Osteocyte (in vitro differentiated cells): ENCODE results near the gene SQSTM1. TPM values are rescaled to one million over a fixed set of nuclear protein-coding genes. Genes with fewer than 3 reads are reported as not detected.

ENCODE experiments used
- DNase-seq: peaks from one replicate; pipeline ENCODE4 v3.0.0; 2021; ENCODE audit warnings: mixed read lengths; ENCODE audit not compliant: unreplicated experiment; ENCODE audit errors: extremely low spot score
- H3K27ac Mint-ChIP-seq: one replicate; pipeline ENCODE4 v1.8.0; 2021; ENCODE audit warnings: mild to moderate bottlenecking, mixed read lengths; ENCODE audit not compliant: unreplicated experiment
- H3K27me3 Mint-ChIP-seq: one replicate; pipeline ENCODE4 v1.8.0; 2021; ENCODE audit warnings: mixed read lengths; ENCODE audit not compliant: unreplicated experiment
- H3K36me3 Mint-ChIP-seq: one replicate; pipeline ENCODE4 v1.8.0; 2021; ENCODE audit warnings: mixed read lengths; ENCODE audit not compliant: unreplicated experiment
- H3K4me1 Mint-ChIP-seq: one replicate; pipeline ENCODE4 v1.8.0; 2021; ENCODE audit warnings: mixed read lengths; ENCODE audit not compliant: unreplicated experiment
- H3K4me3 Mint-ChIP-seq: one replicate; pipeline ENCODE4 v1.8.0; 2021; ENCODE audit warnings: mild to moderate bottlenecking, moderate library complexity, mixed read lengths; ENCODE audit not compliant: unreplicated experiment
- H3K9me3 Mint-ChIP-seq: one replicate; pipeline ENCODE4 v1.8.0; 2021; ENCODE audit warnings: mixed read lengths; ENCODE audit not compliant: unreplicated experiment
- CTCF ChIP-seq: fragments of 200-600 bp; sonication (generic); IDR thresholded peaks from 2 replicates; pipeline ENCODE4 v1.5.0; 2021; ENCODE audit warnings: antibody characterized with exemption, mild to moderate bottlenecking, moderate library complexity
- total RNA-seq: library from RNA; stranded (reverse); gene quantifications from 2 replicates; pipeline ENCODE4 v1.2.1, GENCODE V29; 2021

The SQSTM1 gene
- total RNA-seq, 1 donor from 2014 or later, result 447 TPM

DNA sequence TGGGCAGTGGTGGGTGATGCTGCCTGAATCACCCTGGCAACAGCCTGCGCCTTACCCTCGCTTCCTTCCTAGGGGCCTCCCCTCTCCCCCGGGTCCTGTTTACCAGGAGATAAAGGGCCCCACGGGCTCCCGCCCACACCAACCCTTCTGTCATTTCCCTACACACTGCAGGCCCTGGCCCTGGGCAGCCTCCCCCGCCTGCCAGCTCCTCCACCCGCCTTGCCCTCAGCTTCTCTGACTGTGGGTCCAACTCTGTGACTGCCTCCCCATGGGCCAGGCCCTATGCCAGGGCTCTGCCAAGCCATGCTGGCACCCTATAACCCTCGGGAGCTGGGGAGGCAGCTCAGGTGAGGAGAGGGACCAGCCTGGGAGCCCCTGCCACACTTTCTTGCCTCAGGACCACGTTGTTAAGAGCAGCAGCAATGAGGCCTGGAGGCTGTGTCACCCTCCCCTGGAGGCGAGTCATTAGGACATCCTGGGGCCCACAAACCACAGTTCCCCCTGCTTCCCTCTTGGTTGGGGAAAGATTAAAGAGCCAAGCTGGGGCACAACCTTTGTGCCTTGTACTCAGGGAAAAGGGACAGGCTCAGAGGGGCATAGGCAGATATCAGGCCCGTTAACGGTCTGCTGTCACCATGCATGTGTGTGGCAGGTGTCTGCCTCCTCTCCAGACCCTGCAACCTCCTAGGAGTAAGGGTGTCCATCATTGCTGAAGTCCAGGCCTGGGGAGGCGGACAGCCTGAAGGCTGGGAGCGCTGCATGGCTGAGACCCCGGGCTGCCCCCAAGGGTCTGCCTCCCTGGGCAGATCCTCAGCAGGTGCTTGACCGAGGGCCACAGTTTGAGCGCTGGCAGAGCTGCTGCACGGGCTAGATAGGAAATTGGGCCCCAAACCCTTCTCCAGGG lies 16.8 kb upstream of the SQSTM1 start:
- no peaks in the 10 kb centered on the region for H3K27me3 Mint-ChIP-seq
- peak overlapping the region; percentile 32 for H3K4me3 Mint-ChIP-seq
- H3K36me3 Mint-ChIP-seq, result peaks cover 16% of the 10 kb centered on the region
- TF ChIP-seq CTCF, result no peak
- H3K4me1 Mint-ChIP-seq, result peaks cover 28% of the 10 kb centered on the region
- no peak for DNase-seq
- no peak overlapping the region for H3K27ac Mint-ChIP-seq
- H3K9me3 Mint-ChIP-seq, result no peaks in the 10 kb centered on the region

DNA sequence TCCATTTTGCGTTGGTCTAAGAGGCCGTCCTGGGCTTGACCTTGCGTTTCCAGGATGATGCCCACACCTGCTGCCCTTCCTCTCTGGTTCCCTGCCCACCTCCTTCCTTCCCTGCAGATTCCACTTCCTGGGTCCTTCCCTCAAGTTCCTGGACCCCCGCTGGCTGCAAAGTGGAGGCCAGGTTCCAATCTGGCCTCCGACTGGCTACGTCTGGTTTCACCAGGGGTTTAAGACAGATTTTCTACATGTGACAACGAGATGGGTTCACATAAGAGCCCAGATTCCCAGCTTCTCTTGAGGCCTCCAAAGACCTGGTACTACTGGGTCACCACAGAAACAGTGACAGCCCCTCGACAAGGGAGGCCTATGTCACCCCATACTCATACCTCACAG lies 16.2 kb upstream of the SQSTM1 start:
- no peaks in the 10 kb centered on the region for H3K27me3 Mint-ChIP-seq
- TF ChIP-seq CTCF, result no peak
- peaks cover 28% of the 10 kb centered on the region for H3K4me1 Mint-ChIP-seq
- H3K36me3 Mint-ChIP-seq, result peaks cover 12% of the 10 kb centered on the region
- no peaks in the 10 kb centered on the region for H3K9me3 Mint-ChIP-seq
- peak overlapping the region; percentile 82 for H3K4me3 Mint-ChIP-seq
- DNase-seq, result no peak
- H3K27ac Mint-ChIP-seq, result peak overlapping the region; percentile 27

DNA sequence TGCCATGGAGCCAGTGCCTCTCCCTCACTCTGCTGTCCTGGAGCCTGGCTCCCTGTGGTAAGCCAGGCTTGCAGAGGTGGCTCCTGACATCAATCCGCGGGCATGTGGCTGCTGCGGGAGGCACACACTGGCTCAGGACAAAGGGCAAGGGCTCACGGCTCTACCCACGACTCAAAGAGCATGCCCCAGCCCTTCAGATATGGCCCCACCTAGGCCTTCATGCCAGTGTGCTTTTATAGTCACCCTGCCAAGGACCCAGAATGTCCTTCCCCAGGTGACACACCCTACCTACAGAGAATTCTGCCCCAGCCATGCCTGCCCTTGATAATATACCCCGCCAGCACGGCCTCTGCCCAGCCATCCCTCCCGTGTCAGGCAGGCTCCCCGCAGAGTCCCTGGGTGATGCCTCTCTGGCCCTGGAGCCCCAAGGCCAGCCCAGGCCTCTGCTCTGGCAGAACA lies 15.6 kb upstream of the SQSTM1 start:
- H3K36me3 Mint-ChIP-seq, result peaks cover 10% of the 10 kb centered on the region
- H3K4me1 Mint-ChIP-seq, result peaks cover 28% of the 10 kb centered on the region
- no peak for DNase-seq
- peak overlapping the region; percentile 74 for H3K27ac Mint-ChIP-seq
- H3K9me3 Mint-ChIP-seq, result no peaks in the 10 kb centered on the region
- no peaks in the 10 kb centered on the region for H3K27me3 Mint-ChIP-seq
- no peak for TF ChIP-seq CTCF
- H3K4me3 Mint-ChIP-seq, result peak overlapping the region; percentile 82

DNA sequence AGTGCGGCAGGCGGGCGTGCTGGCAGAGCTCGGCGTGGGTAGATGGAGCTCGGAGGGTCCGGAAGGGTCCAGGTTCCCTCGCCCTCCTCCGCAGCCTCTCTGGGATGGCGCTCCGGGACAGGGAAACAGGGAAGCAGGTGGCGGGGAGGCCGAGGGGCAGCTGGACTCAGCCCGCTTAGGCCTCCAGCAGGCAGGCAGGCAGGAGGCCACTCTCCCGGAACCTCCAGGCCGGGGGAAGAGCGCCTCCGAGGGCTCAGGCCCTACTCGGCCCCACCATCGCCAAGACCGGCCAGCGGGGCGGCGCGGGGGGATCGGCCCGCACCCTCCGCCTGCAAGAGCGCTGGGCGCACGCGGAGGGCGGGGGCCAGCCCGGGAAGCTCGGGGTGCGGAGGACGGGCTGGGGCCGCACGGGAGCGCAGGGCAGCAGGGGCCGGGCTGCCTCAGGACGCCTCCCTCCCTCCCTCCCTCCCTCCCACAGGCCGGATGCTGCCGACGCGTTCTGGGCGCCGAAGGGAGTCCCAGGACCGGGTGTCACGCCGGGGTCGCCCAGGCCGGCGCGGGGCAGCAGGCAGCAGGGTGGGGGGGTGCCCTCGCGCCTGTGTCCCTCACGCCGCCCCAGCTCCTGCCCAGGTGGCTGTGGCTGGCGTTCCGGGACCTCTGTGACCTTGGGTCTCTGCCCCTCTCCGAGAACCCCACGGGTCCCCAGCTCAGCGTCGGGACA lies 15.0 kb upstream of the SQSTM1 start:
- H3K27ac Mint-ChIP-seq, result peak overlapping the region; percentile 74

More for the DNA sequence above, 15.0 kb upstream of the SQSTM1 start:
- no peaks in the 10 kb centered on the region for H3K27me3 Mint-ChIP-seq
- TF ChIP-seq CTCF, result no peak
- DNase-seq, result no peak
- H3K36me3 Mint-ChIP-seq, result peaks cover 10% of the 10 kb centered on the region
- peaks cover 28% of the 10 kb centered on the region for H3K4me1 Mint-ChIP-seq
- H3K4me3 Mint-ChIP-seq, result peak overlapping the region; percentile 82
- no peaks in the 10 kb centered on the region for H3K9me3 Mint-ChIP-seq
